Activated CD4-positive, alpha-beta memory T cell treated with anti-CD3 and anti-CD28 coated beads, Interleukin-2, amount 10 ng/mL, durations not matched to agents 7 days and 5 days (primary cell): ENCODE results near the gene SULT1B1. TPM values are rescaled to one million over a fixed set of nuclear protein-coding genes. Genes with fewer than 3 reads are reported as not detected.
"Not testable (repeated sequence)": the region's sequence is repeated elsewhere in the genome, so short reads cannot be mapped to it uniquely, and the experiment has no call there.

ENCODE experiments used
- CTCF ChIA-PET: fragments of 350-600 bp; sonication (Branson Sonifier 250); formaldehyde crosslinking; loops from one replicate; lab custom pipeline; 2021; ENCODE audit warnings: antibody characterized with exemption, inconsistent platforms; lab: Charles Lee
- POLR2A ChIA-PET: fragments of 350-600 bp; sonication (Branson Sonifier 250); formaldehyde crosslinking; loops from one replicate; lab custom pipeline; 2021; ENCODE audit warnings: antibody characterized with exemption; lab: Charles Lee
- DNase-seq: peaks from one replicate; pipeline ENCODE4 v3.0.0-alpha.2; 2020
- H3K27ac Mint-ChIP-seq: one replicate; pipeline ENCODE4 v1.8.0; 2021; ENCODE audit warnings: mild to moderate bottlenecking, mixed read lengths
- H3K27me3 Mint-ChIP-seq: one replicate; pipeline ENCODE4 v1.8.0; 2021; ENCODE audit warnings: mixed read lengths
- H3K36me3 Mint-ChIP-seq: one replicate; pipeline ENCODE4 v1.8.0; 2021; ENCODE audit warnings: low read depth, mixed read lengths
- H3K4me1 Mint-ChIP-seq: one replicate; pipeline ENCODE4 v1.8.0; 2021; ENCODE audit warnings: mixed read lengths
- H3K4me3 Mint-ChIP-seq: one replicate; pipeline ENCODE4 v1.8.0; 2021; ENCODE audit warnings: mild to moderate bottlenecking, mixed read lengths
- H3K9me3 Mint-ChIP-seq: one replicate; pipeline ENCODE4 v1.8.0; 2021; ENCODE audit warnings: mixed read lengths
- total RNA-seq, 2 experiments: library from RNA; stranded (reverse); gene quantifications; one replicate each; pipeline ENCODE4 v1.2.3, GENCODE V29; 2021

Gene SULT1B1
- total RNA-seq, 2 experiments from 2014 or later = 3.7 to 3.9 TPM

DNA sequence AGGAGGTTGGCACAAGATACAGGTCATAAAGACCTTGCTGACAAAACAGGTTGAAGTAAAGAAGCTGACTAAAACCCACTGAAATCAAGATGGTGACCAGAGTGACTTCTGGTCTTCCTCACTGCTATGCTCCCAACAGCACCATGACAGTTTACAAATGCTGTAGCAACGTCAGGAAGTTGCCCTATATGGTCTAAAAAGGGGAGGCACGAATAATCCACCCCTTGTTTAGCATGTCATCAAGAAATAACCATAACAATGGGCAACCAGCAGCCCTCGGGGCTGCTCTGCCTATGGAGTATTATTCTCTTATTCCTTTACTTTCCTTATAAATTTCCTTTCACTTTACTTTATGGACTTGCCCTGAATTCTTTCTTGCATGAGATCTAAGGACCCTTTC lies 8.1 kb upstream of the SULT1B1 start:
- POLR2A ChIA-PET = not testable (repeated sequence)

DNA sequence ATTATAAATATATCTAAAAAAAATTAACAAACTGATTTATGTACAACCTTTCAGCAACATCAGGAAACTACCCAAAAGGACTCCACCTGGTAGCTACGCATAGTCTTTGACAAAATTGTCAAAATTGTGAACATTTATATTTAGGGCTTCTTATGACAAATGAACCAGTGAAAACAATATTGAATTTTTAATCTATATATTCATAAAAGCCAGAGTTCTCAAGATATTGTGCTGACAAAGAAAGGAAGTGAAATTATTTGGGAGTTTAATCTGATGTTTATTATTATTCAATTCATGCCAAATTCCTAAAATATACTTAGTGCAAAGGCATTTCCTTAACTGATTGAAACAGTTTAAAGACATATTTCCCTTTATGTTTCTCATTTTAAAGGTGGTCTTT lies 5.3 kb upstream of the SULT1B1 start:
- no peak overlapping the region for H3K27ac Mint-ChIP-seq
- no peaks in the 10 kb centered on the region for H3K36me3 Mint-ChIP-seq
- no peak for DNase-seq
- H3K4me1 Mint-ChIP-seq = peaks cover 10% of the 10 kb centered on the region
- no peaks in the 10 kb centered on the region for H3K9me3 Mint-ChIP-seq
- H3K27me3 Mint-ChIP-seq = no peaks in the 10 kb centered on the region
- POLR2A ChIA-PET = no interaction called here
- CTCF ChIA-PET = no interaction called here
- no peak overlapping the region for H3K4me3 Mint-ChIP-seq

More for the DNA sequence above, 8.1 kb upstream of the SULT1B1 start:
- H3K4me1 Mint-ChIP-seq, H3K9me3 Mint-ChIP-seq, H3K27ac Mint-ChIP-seq, CTCF ChIA-PET, DNase-seq, H3K36me3 Mint-ChIP-seq, H3K4me3 Mint-ChIP-seq, H3K27me3 Mint-ChIP-seq: not testable (repeated sequence)

DNA sequence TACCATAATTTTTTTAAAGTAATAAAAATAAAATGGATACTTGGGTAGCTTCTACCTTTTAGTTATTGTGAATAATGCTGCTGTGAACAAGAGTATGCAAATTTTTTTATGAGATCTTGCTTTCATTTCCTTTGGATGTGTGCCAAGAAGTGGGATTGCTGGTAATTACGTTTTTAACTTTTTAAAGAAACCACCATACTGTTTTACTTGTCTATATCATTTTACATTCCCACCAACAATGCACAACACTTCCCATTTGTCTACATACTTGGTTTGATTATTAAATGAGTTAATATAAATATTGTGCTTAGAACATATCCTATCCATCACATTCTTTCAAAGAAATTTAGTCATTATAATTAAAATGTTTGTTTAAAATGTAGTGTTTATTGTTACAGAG lies 3.9 kb upstream of the SULT1B1 start:
- Mint-ChIP-seq H3K4me3 (no peak overlapping the region), H3K9me3 (no peaks in the 10 kb centered on the region), H3K4me1 (peaks cover 17% of the 10 kb centered on the region), H3K27me3 (no peaks in the 10 kb centered on the region), H3K27ac (no peak overlapping the region), H3K36me3 (peaks cover 1% of the 10 kb centered on the region)
- DNase-seq = no peak
- ChIA-PET CTCF (no interaction called here), POLR2A (no interaction called here)

GRCh38 chr4:69763233-69763632 lies 2.8 kb upstream of the SULT1B1 start:
- ChIA-PET CTCF (no interaction called here), POLR2A (no interaction called here)
- Mint-ChIP-seq H3K27me3 (no peaks in the 10 kb centered on the region), H3K36me3 (peaks cover 5% of the 10 kb centered on the region), H3K4me1 (peaks cover 22% of the 10 kb centered on the region), H3K4me3 (no peak overlapping the region), H3K9me3 (no peaks in the 10 kb centered on the region), H3K27ac (no peak overlapping the region)
- no peak for DNase-seq

DNA sequence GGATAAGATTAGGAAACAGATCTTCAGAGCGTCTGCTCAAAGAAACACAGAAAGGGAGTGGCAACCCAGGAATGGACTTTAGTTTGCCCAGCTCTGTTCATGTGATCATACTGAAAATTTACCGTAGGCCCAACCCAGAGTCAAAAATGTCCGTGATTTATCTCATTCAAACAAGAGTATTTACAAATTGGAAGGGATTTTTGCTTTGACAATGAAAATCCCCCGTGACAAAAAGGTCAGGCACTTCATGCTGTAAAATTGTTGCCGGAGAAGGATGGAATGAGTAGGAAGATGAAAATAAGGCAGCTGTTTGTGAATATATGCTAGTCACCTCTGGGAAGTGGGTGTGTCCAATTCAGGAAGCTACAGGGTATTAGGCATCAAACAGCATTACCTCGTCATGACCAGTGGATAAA lies 1.2 kb downstream of the SULT1B1 start:
- ChIA-PET CTCF (interaction anchor here (2.6 kb wide), 1 partner anchor 65 kb away, joined by 7 read pairs; no protein-coding TSS in a partner anchor), POLR2A (no interaction called here)
- H3K4me1 Mint-ChIP-seq = peaks cover 21% of the 10 kb centered on the region
- peak overlapping the region; percentile 45 for H3K4me3 Mint-ChIP-seq
- no peaks in the 10 kb centered on the region for H3K27me3 Mint-ChIP-seq
- H3K36me3 Mint-ChIP-seq = peaks cover 5% of the 10 kb centered on the region
- no peaks in the 10 kb centered on the region for H3K9me3 Mint-ChIP-seq
- no peak for DNase-seq
- no peak overlapping the region for H3K27ac Mint-ChIP-seq

DNA sequence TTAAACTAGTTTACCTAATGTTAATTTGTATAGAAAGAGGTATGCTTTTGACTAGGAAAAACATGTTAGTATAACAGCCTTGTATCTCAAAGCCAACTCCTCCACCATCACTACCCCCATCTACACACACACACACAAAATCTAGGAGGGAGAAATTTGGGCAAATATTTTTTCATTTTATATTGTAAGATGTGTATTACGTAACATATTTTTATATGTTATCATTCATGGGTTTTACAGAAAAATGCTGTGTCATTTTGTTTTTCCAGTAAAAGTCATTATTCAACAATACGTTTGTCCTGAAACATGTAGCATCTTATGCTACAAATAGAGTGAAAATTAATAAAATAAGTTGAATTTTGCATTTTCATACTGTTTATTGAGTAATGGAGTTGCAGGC lies 3.0 kb downstream of the SULT1B1 start:
- peaks cover 5% of the 10 kb centered on the region for H3K36me3 Mint-ChIP-seq
- H3K4me3 Mint-ChIP-seq = no peak overlapping the region
- DNase-seq = no peak
- H3K4me1 Mint-ChIP-seq = peaks cover 17% of the 10 kb centered on the region
- ChIA-PET POLR2A (no interaction called here), CTCF (no interaction called here)
- H3K9me3 Mint-ChIP-seq = no peaks in the 10 kb centered on the region
- no peaks in the 10 kb centered on the region for H3K27me3 Mint-ChIP-seq
- no peak overlapping the region for H3K27ac Mint-ChIP-seq

- H3K4me3 Mint-ChIP-seq = no peak overlapping the region
- CTCF ChIA-PET = no interaction called here
- peaks cover 7% of the 10 kb centered on the region for H3K4me1 Mint-ChIP-seq
- H3K27me3 Mint-ChIP-seq = no peaks in the 10 kb centered on the region
- H3K36me3 Mint-ChIP-seq = peaks cover 5% of the 10 kb centered on the region
- POLR2A ChIA-PET = no interaction called here
- no peaks in the 10 kb centered on the region for H3K9me3 Mint-ChIP-seq
- no peak overlapping the region for H3K27ac Mint-ChIP-seq
- no peak for DNase-seq
These were observed 5.4 kb downstream of the SULT1B1 start for GRCh38 chr4:69754926-69755580.

DNA sequence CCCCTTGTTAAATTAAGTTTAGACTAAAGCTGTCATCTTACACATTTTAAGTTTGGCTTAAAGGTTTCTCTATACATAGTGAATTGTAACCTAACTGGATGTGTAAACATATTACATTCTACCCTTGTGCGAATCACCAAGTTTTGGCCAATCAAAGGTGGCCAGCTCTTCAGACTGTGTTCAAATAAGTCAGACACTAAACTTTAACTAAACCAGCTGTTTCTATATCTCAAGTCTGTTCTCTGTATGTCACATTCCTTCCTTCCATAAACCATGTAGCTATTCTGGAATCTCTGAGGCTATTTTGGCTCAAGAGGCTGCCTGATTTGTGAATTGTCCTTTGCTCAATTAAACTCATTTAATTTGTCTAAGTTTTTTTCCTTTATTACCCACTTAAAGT lies 6.7 kb downstream of the SULT1B1 start:
- CTCF ChIA-PET = no interaction called here
- DNase-seq = no peak
- Mint-ChIP-seq H3K9me3 (no peaks in the 10 kb centered on the region), H3K27ac (no peak overlapping the region), H3K36me3 (no peaks in the 10 kb centered on the region), H3K4me1 (no peaks in the 10 kb centered on the region), H3K4me3 (no peak overlapping the region), H3K27me3 (no peaks in the 10 kb centered on the region)
- POLR2A ChIA-PET = no interaction called here

DNA sequence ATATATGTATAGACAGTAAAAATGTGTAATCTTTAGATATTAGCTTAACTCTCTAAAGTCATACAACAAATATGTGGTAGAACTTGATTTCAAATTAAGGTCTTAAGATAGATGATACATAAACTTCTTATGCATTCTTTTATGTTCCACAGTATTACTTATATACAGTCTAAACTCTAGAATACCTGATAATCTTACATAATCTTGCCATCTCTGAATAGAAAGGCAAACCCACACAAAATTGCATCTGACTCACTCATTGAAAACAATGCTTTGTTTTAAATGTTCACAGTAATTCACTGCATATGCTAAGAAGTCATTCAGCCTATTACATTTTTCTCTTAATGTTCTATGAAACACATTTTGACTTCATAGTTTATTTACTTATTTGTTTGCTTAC lies 10.1 kb downstream of the SULT1B1 start:
- Mint-ChIP-seq H3K4me3 (no peak overlapping the region), H3K9me3 (no peaks in the 10 kb centered on the region), H3K27ac (no peak overlapping the region), H3K4me1 (no peaks in the 10 kb centered on the region), H3K36me3 (no peaks in the 10 kb centered on the region), H3K27me3 (no peaks in the 10 kb centered on the region)
- CTCF ChIA-PET = no interaction called here
- POLR2A ChIA-PET = no interaction called here
- DNase-seq = no peak

DNA sequence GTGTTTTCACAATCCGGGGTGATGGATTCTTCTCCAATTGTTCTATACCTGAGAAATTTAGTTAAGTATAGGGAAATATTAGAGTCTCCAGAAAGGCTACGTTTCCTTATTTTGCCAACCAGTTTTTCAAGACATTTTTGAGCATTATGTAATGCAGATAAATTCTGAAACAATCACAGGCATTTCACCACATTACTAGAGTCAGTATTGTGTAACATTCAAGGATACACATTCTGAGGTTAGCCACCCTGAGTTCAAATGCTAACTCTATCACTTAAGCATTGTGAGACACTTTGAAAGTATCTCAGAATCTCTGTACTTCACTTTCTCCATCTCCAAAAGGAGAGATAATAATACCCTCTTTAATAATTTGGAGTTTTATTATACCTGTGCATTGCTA lies 10.6 kb downstream of the SULT1B1 start:
- ChIA-PET POLR2A (no interaction called here), CTCF (no interaction called here)
- Mint-ChIP-seq H3K9me3 (no peaks in the 10 kb centered on the region), H3K27me3 (no peaks in the 10 kb centered on the region), H3K4me1 (no peaks in the 10 kb centered on the region), H3K4me3 (no peak overlapping the region), H3K27ac (no peak overlapping the region), H3K36me3 (no peaks in the 10 kb centered on the region)
- DNase-seq = no peak

DNA sequence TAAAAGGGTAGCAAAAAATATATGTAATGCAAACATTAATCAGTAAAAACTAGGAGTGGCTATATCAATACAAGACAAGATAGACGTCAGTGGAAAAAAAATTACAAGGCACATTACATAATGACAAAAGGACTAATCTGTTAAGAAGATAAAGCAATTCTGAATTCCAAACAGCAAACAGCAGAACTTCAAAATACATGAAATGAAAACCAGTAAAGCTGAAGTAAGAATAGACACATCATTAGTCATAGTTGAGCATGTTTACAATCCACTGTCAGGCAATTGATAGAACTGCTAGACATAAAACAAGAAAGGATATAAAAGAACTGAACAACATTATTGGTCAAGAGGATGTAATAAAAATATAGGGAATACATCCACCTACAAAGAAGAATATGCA lies 12.2 kb downstream of the SULT1B1 start:
- POLR2A ChIA-PET = no interaction called here
- CTCF ChIA-PET = no interaction called here

DNA sequence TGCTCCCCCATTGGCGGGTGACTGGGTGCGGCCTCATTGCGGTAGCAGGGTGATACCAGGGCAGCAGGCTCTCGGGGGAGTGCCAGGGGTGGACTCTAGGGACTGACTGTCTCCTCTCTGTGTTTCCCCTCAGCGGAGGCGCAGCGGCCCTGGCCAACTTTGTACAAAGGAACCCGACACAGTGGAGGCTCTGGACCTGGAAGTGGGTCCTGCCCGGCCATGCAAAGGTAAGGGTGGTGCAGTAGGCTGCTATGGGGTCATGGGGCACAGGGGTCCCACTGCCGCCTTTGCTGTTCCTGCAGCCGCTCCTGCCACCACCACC lies 16.3 kb downstream of the SULT1B1 start:
- no peak overlapping the region for H3K4me3 Mint-ChIP-seq
- no peak overlapping the region for H3K27ac Mint-ChIP-seq
- H3K4me1 Mint-ChIP-seq = no peaks in the 10 kb centered on the region
- CTCF ChIA-PET = no interaction called here
- no peak for DNase-seq
- peaks cover 6% of the 10 kb centered on the region for H3K9me3 Mint-ChIP-seq
- no peaks in the 10 kb centered on the region for H3K27me3 Mint-ChIP-seq
- POLR2A ChIA-PET = no interaction called here
- H3K36me3 Mint-ChIP-seq = no peaks in the 10 kb centered on the region

More for the DNA sequence above, 12.2 kb downstream of the SULT1B1 start:
- H3K4me3 Mint-ChIP-seq = no peak overlapping the region
- DNase-seq = no peak
- H3K4me1 Mint-ChIP-seq = no peaks in the 10 kb centered on the region
- no peaks in the 10 kb centered on the region for H3K36me3 Mint-ChIP-seq
- no peak overlapping the region for H3K27ac Mint-ChIP-seq
- peaks cover 2% of the 10 kb centered on the region for H3K9me3 Mint-ChIP-seq
- H3K27me3 Mint-ChIP-seq = no peaks in the 10 kb centered on the region

- H3K27ac Mint-ChIP-seq = no peak overlapping the region
- no peaks in the 10 kb centered on the region for H3K36me3 Mint-ChIP-seq
- POLR2A ChIA-PET = no interaction called here
- H3K4me1 Mint-ChIP-seq = no peaks in the 10 kb centered on the region
- H3K9me3 Mint-ChIP-seq = peaks cover 6% of the 10 kb centered on the region
- no peak overlapping the region for H3K4me3 Mint-ChIP-seq
- CTCF ChIA-PET = no interaction called here
- no peak for DNase-seq
- no peaks in the 10 kb centered on the region for H3K27me3 Mint-ChIP-seq
These were observed 16.8 kb downstream of the SULT1B1 start for GRCh38 chr4:69743476-69744156.

GRCh38 chr4:69742596-69742995 lies 17.8 kb downstream of the SULT1B1 start:
- H3K4me1 Mint-ChIP-seq = no peaks in the 10 kb centered on the region
- CTCF ChIA-PET = no interaction called here
- DNase-seq = no peak
- POLR2A ChIA-PET = no interaction called here
- H3K27ac Mint-ChIP-seq = no peak overlapping the region
- H3K27me3 Mint-ChIP-seq = no peaks in the 10 kb centered on the region
- H3K9me3 Mint-ChIP-seq = peaks cover 6% of the 10 kb centered on the region
- H3K4me3 Mint-ChIP-seq = no peak overlapping the region
- H3K36me3 Mint-ChIP-seq = no peaks in the 10 kb centered on the region
